Endothelial cell of umbilical vein (primary cell): Measurements from ENCODE around the gene MINPP1. TPM values are rescaled to one million over a fixed set of nuclear protein-coding genes. Genes with fewer than 3 reads are reported as not detected.

Experiments used
- BruUV-seq: library from RNA; stranded (reverse); fragments of 400-500 nt; replicated peaks from 2 replicates; lab custom pipeline; 2021; lab: Mats Ljungman, UMichigan
- CTCF ChIA-PET: fragments of 300-600, 350-600 bp; sonication (Branson Sonifier 250); formaldehyde crosslinking; loops from one replicate; lab custom pipeline; 2021; ENCODE audit warnings: antibody characterized with exemption, inconsistent platforms; lab: Charles Lee
- POLR2A ChIA-PET: fragments of 300-600, 350-600 bp; sonication (Branson Sonifier 250); formaldehyde crosslinking; loops from one replicate; lab custom pipeline; 2021; ENCODE audit warnings: antibody characterized with exemption, inconsistent platforms; lab: Charles Lee
- DNase-seq: peaks from one replicate; pipeline ENCODE4 v3.0.0-alpha.2; 2011; ENCODE audit warnings: low read depth, low spot score
- FAIRE-seq: peaks from 2 replicates; lab custom pipeline; 2011; peaks lifted over from hg19 to GRCh38; lab: Jason Lieb, UNC
- H2AFZ ChIP-seq: 2 replicates; pipeline ENCODE4 v1.6.0; 2012; ENCODE audit warnings: low read depth, low read length, control low read depth, inconsistent platforms
- H3K27ac ChIP-seq: 2 replicates; pipeline ENCODE4 v1.5.1; 2011; ENCODE audit warnings: low read depth, mild to moderate bottlenecking, control low read depth, low read length, moderate library complexity; ENCODE audit not compliant: insufficient read depth
- H3K27me3 ChIP-seq, 2 experiments: 2 replicates each; pipeline versions ENCODE4 v1.6.0 to v1.6.1; 2011; ENCODE audit warnings: low read length in 2 of 2, mixed read lengths in 1 of 2; ENCODE audit not compliant: control insufficient read depth in 2 of 2, insufficient read depth in 2 of 2
- H3K36me3 ChIP-seq, 2 experiments: 2 replicates in 1 of 2; 3 replicates in 1 of 2; pipeline ENCODE4 v1.5.1; 2011; ENCODE audit warnings: low read length in 2 of 2, mild to moderate bottlenecking in 1 of 2, moderate library complexity in 1 of 2; ENCODE audit not compliant: control insufficient read depth in 2 of 2, insufficient read depth in 2 of 2; ENCODE audit errors: extremely low read depth in 1 of 2
- H3K4me1 ChIP-seq: 3 replicates; pipeline ENCODE4 v1.5.1; 2011; ENCODE audit warnings: mild to moderate bottlenecking, low read length; ENCODE audit not compliant: control insufficient read depth, insufficient read depth; ENCODE audit errors: extremely low read depth
- H3K4me2 ChIP-seq: 2 replicates; pipeline ENCODE4 v1.6.1; 2011; ENCODE audit warnings: low read length, control low read depth, mixed read lengths; ENCODE audit not compliant: insufficient read depth
- H3K4me3 ChIP-seq, 3 experiments: fragments of 200-600 bp in 1 of 3; sonication (generic), shearing (Covaris generic) in 1 of 3; replicated peaks in 1 of 3; 2 replicates each; pipeline ENCODE4 v1.5.1; 2011 to 2016; ENCODE audit warnings: control low read depth in 3 of 3, low read length in 3 of 3, mild to moderate bottlenecking in 2 of 3, inconsistent platforms in 1 of 3, low read depth in 1 of 3, moderate library complexity in 1 of 3; ENCODE audit not compliant: insufficient read depth in 1 of 3
- H3K79me2 ChIP-seq: 2 replicates; pipeline ENCODE4 v1.6.0; 2012; ENCODE audit warnings: low read length, inconsistent platforms; ENCODE audit not compliant: control insufficient read depth, insufficient read depth
- H3K9ac ChIP-seq: replicated peaks from 2 replicates; pipeline ENCODE3; 2011; ENCODE audit warnings: low read length, control low read depth; ENCODE audit not compliant: insufficient read depth; ENCODE audit errors: extremely low read depth
- H3K9me1 ChIP-seq: replicated peaks from 3 replicates; pipeline ENCODE4 v1.6.0; 2011; ENCODE audit warnings: mild to moderate bottlenecking, low read length; ENCODE audit not compliant: control insufficient read depth, insufficient read depth; ENCODE audit errors: extremely low read depth
- H3K9me3 ChIP-seq: replicated peaks from 2 replicates; pipeline ENCODE4 v1.5.1; 2012; ENCODE audit warnings: low read length, inconsistent platforms; ENCODE audit not compliant: control insufficient read depth, insufficient read depth
- H4K20me1 ChIP-seq: replicated peaks from 2 replicates; pipeline ENCODE3; 2011; ENCODE audit warnings: mild to moderate bottlenecking, low read length; ENCODE audit not compliant: control insufficient read depth, insufficient read depth; ENCODE audit errors: extremely low read depth
- CTCF ChIP-seq, 2 donors: IDR thresholded peaks; 1 replicate in 1 of 2; 2 replicates in 1 of 2; pipeline ENCODE4 v1.5.1; 2011; ENCODE audit warnings: low read length in 2 of 2, mild to moderate bottlenecking in 2 of 2, moderate library complexity in 2 of 2, control low read depth in 1 of 2, inconsistent platforms in 1 of 2, low read depth in 1 of 2; ENCODE audit not compliant: insufficient read depth in 1 of 2; ENCODE audit errors: extremely low read depth in 1 of 2
- EZH2 ChIP-seq: IDR thresholded peaks from 2 replicates; pipeline ENCODE4 v1.6.1; 2012; ENCODE audit warnings: borderline replicate concordance, low read depth, mild to moderate bottlenecking, moderate library complexity, low read length, inconsistent platforms; ENCODE audit not compliant: severe bottlenecking
- FOS ChIP-seq: IDR thresholded peaks from 2 replicates; pipeline ENCODE4 v1.6.1; 2011; ENCODE audit warnings: mild to moderate bottlenecking, low read length, moderate library complexity, borderline replicate concordance; ENCODE audit not compliant: insufficient read depth
- GATA2 ChIP-seq: IDR thresholded peaks from 2 replicates; pipeline ENCODE4 v1.7.0; 2011; ENCODE audit warnings: low read depth, mild to moderate bottlenecking, moderate library complexity, mixed read lengths, low read length; ENCODE audit not compliant: insufficient read length, insufficient read depth
- JUN ChIP-seq: IDR thresholded peaks from 2 replicates; pipeline ENCODE4 v1.6.1; 2011; ENCODE audit warnings: borderline replicate concordance, low read depth; ENCODE audit not compliant: insufficient read length, insufficient read depth
- MYC ChIP-seq: IDR thresholded peaks from one replicate; pipeline ENCODE4 v1.6.1; 2011; ENCODE audit warnings: mild to moderate bottlenecking, low read depth, low read length
- POLR2A ChIP-seq: IDR thresholded peaks from 2 replicates; pipeline ENCODE4 v1.6.1; 2012; ENCODE audit warnings: low read depth, mild to moderate bottlenecking, control low read depth, low read length
- POLR2AphosphoS5 ChIP-seq: IDR thresholded peaks from 2 replicates; pipeline ENCODE4 v1.6.1; 2012; ENCODE audit warnings: low read depth, mild to moderate bottlenecking, control low read depth, low read length, moderate library complexity; ENCODE audit not compliant: insufficient read depth
- dilution Hi-C: fragments of 300-500 bp; cut with MboI; formaldehyde crosslinking; loops from one replicate; pipeline ENCODE4 v1.15.0; 2019; ENCODE audit warnings: low sequenced_read_pairs; ENCODE audit not compliant: extremely low pct_ligation_motif_present
- intact Hi-C: fragments of 100-400 bp; cut with micrococcal nuclease; formaldehyde crosslinking; loops from one replicate; pipeline ENCODE4 v1.10.0; 2022
- polyA plus RNA-seq, 4 experiments: library from polyadenylated mRNA; depleted of rRNA in 3 of 4; stranded (reverse) in 3 of 4; unstranded in 1 of 4; fragments of >200 nt; gene quantifications; 2 replicates each; pipeline versions ENCODE4 v1.2.1 to v1.2.3, GENCODE V29; 2011 to 2012; ENCODE audit warnings: missing spikeins in 1 of 4
- total RNA-seq: library from RNA; stranded (reverse); gene quantifications from 2 replicates; pipeline ENCODE4 v1.2.3, GENCODE V29; 2021
- TF ChIP-seq, protein P1 (sequence below): IDR thresholded peaks from 2 replicates; pipeline ENCODE4 v1.6.1; 2011; ENCODE audit not compliant: insufficient read depth, insufficient read length

Gene MINPP1
- total and polyA plus RNA-seq, 2 donors (not counting 3 experiments of a cell fraction or from before 2014, with no cell fraction given) = 11.7 to 23.8 TPM

GRCh38 chr10:87524296-87524695 is 19.6 kb downstream of the MINPP1 start:
- no peak overlapping the region for H3K27ac ChIP-seq
- no peaks in the 10 kb centered on the region for H3K79me2 ChIP-seq
- intact Hi-C loops (no loop called here), dilution Hi-C loops (no loop called here)
- TF ChIP-seq, protein P1, sequence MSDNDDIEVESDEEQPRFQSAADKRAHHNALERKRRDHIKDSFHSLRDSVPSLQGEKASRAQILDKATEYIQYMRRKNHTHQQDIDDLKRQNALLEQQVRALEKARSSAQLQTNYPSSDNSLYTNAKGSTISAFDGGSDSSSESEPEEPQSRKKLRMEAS = no peak
- TF ChIP-seq GATA2 (no peak), POLR2A (no peak), JUN (no peak), FOS (no peak), EZH2 (no peak), CTCF (IDR thresholded peaks at IDR 0.05; ENCODE audit: extremely low read depth in 1 of 2, insufficient read depth in 1 of 2, low read depth in 1 of 2, low read length in 2 of 2) (no peak), MYC (no peak), POLR2AphosphoS5 (no peak)
- no peaks in the 10 kb centered on the region for H3K27me3 ChIP-seq
- H3K4me2 ChIP-seq = no peak overlapping the region
- no peak overlapping the region for H3K4me3 ChIP-seq
- DNase-seq (no peak), FAIRE-seq (no peak)
- no peaks in the 10 kb centered on the region for H3K4me1 ChIP-seq
- no peak overlapping the region for H3K9ac ChIP-seq
- H3K36me3 ChIP-seq = peaks cover 0 to 2% of the 10 kb centered on the region in 2 experiments
- BruUV-seq = no TSS peak
- H2AFZ ChIP-seq = no peak overlapping the region
- no peaks in the 10 kb centered on the region for H3K9me3 ChIP-seq
- H3K9me1 ChIP-seq = no peaks in the 10 kb centered on the region
- ChIA-PET POLR2A (no interaction called here), CTCF (interaction anchor here (1.8 kb wide), 1 partner anchor 9 kb away, joined by 9 read pairs; no protein-coding TSS in a partner anchor)
- H4K20me1 ChIP-seq = no peaks in the 10 kb centered on the region
